Measurements from ENCODE around the gene ADAM10.

Gene ADAM10

DNA sequence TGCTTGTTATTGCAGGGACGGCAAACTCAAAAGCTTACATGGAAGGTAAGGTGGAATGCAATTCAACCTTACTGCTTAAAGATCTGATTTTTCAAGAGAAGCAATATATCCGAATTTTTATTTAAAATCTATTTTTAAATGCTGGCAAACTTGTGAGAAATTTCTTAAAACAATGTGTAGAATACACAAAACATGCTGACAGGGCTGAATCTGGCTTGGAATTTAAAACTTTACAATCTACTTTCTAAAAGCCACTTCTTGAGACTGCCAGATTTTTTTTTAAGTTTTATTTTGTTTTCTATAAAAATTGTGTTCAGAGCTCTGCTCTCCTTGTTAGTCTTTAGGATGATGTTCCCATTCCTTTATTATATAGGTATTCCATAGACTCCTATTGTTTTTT is 146.7 kb downstream of the ADAM10 start:
- DNase-seq, result no peak

DNA sequence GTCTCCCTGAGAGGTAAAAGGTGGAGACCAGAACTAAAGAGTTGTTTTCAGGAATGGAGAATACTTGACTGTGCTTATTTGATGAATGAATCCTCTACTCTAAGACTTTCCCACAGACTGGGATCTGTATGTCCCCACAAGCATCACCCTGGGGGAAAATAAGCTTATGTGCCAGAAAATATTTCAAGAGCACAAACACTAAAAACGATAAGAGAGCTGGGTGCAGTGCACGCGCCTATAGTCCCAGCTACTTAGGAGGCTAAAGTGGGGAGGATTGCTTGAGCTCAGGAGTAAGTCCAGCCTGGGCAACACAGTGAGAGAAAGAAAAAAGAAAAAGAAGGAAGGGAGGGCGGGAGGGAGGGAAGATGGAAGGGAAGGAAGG is 150.7 kb downstream of the ADAM10 start:
- no peak for DNase-seq

DNA sequence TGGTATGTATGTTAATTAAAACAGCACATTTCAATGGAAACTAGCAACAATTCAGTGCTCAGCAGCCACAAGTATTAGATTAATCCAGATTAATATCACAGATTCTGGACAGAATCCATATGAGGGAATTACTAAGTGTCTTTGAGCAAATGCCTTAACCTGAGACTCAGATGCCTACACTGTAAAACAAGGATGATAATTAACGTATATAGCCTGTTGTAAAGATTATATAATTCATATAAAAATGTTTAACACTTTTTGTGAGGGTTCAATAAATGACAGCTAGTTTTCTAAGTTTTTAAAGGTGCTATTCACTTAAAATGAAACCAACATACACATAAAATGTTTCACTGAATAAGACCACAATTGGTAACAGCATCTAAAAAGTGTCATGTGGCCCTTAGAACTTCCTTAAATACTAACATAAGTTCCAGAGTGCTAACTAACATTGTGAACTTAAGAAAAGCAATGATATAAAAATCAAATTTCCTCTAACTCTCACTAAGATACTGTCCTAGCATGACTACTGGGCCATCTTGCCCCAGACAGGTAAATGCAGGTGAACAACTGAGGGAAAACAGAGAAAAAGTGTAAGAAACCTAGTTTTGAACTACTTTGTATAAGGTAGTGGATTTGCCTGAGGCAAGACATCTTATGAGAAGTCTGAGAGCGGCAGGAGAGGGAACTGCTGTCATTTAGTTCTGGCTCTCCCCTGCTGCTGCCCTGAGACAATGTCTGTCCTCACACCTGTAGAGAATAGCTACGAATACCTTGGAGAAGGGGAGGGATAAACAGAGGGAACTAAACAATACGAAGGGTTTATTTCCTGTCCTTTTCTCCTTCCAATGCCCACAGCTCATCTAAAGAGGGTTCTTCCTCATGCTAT is 151.3 kb downstream of the ADAM10 start:
- DNase-seq, result no peak

DNA sequence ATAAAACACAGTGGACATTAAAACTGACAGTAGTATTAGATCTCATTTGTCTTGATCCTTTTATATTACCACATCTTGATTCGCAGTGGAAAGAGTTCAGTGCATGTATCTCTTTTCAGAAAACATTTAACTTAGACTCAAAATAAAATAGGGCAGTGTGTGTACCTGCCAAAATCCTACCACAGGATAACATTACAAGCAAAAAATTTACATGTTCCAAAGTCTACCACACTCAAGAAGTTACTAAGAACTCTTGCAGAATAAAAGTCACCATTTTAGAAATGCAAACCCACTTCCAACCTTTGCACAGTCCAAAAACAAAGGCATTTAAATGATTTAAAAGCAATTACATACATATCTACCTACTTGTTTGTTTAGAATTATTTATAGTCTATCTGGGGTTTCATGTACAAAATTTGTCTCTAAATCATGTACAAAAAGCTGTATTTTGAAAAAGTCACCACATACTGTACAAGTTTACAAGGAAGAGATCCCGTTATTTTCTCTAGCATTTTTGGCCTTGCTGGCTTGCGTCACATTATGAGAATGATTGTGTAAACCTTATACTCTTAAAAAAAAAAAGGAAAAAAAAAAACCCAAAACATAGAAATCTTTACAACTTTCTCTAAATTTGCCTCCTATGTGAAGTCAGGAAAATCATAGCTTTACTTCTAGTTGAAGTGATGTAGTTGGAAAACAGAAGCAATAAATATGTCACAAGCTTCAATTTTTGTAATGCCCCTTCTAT is 153.8 kb downstream of the ADAM10 start:
- DNase-seq, result no peak

DNA sequence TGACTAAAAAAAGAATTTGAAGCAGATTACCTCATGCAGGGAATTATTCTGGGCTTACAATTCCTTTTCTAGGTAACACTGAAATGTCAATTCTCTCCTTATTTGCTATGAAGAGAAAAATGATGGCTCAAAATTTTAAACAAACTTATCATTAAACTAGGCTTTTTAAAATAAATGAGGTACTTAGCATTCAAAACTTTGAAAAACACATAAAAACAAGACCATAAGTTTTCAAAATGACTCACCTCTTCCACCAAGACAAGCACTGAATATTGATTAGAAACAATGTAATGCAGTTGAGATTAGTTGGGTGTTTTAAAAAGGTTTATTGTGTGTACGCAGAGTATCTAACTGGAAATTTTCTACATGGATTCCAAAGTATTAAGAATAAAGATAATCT is 154.6 kb downstream of the ADAM10 start:
- DNase-seq, result no peak

DNA sequence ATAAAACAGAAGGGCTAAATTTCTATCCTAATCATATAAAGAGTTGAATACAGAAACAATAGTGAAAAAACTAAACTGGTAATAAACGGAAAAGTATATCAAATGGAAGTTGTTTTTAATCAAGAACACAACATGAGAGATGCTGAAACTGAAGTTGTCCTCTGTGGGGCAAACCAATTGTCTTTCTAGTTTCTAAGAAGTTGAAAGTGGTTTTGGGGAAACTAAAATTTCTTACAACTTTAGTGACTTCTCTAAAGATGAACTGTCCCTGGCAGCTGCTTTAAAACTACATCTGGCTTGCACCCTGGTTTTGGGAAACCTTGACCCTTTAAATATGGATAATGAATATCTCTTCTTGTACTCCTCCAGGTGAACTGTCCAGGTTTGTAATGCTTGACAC is 155.6 kb downstream of the ADAM10 start:
- no peak for DNase-seq

DNA sequence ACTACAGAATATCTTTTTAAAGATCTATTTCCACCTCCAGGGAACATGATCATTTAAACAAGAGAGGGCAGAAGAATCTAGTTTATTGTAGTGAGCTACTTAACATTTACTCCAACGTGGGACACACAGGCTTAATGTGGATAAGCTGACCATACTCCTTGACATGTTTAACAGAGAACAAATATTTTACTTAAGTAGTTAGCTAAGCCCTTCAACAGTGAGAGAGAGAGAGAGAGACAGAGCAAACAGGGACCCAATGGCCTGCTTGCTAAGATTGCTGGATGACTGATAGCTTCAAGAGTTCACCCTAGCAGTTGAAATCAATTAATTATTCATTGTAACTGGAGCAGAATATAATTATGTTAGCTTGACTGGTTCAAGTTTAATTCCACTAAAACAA is 158.6 kb downstream of the ADAM10 start:
- no peak for DNase-seq

DNA sequence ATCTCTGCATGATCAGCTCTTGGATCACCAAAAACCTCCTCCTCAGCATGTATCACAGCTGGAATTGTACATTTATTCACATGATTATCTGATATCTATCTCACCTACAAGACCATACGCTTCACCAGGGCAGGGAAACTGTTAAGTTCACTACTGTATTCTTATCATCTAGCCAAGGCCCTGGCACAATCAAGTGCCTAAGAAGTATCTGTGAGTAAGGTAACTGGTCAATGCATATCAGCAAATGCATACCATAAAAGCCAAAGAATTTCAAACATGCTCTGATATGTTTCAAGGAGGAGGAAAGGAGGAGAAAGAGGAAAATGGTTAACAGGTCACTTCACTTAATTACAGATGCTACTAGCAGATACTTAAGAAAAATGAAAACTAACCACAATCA is 159.3 kb downstream of the ADAM10 start:
- no peak for DNase-seq

DNA sequence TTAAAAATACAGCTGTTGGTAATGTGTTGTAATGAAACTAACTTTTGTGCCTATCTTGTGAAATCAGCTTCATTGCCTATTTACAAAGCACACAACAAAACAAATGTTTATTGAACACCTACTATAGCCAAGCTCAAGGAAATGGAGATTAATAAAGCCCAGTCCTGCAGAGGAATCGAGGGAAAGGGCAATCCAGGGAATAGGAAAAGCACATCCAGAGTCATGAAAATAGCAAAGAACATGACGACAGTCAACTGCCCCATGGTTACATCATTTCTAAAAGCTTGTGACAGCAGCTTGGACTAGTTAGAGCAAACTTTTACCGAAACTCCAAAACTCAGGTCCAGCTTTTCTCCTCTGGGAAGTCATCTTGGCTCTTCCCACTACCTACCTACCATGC is 160.5 kb downstream of the ADAM10 start:
- no peak for DNase-seq

DNA sequence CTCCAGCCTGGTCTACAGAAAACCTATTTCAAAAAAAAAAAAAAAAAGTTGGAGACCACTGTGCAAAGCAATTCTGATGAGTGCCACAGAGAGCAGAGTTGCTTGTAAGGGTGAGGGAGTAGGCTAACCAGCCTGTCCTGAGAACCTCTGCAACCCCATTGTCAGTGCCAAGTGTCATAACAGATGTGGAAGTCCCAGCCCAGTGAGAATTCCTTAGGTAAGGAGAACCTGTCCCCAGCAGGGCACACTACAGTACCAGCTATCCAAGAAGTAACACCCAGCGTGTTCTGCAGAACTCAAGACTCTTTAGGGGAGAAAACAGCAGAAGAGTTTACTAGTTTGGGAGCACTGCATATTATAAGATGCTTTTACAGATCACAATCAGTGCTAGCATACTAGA is 161.4 kb downstream of the ADAM10 start:
- DNase-seq, result no peak

DNA sequence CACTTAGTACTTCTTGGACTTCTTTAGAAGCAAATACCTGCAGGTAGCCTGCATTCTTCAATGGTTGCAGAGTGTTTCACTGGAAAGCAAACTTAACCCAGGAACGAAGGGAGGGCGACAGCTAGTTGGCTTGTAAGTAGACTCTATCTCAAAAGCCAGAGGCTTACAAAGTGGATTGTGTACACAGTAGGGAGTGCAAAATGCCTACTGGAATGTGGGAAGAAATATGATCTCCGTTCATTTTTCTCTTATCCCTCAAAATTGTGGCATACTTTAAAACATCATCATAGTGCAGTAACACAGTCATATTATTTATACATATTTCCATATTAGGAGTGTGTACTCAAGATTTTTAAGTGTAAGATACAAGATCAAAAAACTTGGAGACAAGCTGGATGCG is 162.0 kb downstream of the ADAM10 start:
- DNase-seq, result no peak

DNA sequence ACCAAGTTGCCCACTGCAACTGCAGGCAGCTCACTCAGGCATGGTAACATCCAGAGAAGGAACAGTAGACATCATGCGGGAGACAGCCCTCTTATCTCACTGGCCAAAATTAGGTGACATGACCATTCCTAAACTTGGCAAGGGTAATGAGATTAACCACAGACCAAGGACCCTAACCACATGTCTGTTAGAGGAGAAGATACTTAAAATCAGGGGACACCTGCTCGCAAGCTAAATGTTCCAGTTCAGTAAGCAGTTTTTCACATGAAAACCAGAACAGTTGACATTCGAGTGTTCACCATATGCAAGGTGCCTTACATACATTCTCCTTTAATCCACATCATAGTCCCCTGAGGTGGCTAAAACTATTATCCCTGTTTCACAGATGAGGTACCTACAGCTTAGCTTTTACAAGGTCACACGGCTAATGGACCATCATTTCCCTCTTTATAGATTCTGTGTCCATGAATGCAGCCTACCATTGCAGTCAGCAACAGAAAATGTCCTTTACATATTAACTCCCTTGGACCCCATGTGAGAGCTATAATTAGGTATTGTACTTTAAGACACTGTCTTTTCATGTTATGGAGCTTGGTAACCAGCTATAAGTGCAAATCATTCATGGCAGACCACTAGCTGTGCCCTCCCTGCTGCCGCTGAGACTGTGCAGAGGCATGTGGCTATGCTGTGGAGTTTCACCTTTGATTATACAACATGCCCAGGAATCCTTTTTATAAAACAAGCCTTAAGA is 163.6 kb downstream of the ADAM10 start:
- DNase-seq, result no peak

DNA sequence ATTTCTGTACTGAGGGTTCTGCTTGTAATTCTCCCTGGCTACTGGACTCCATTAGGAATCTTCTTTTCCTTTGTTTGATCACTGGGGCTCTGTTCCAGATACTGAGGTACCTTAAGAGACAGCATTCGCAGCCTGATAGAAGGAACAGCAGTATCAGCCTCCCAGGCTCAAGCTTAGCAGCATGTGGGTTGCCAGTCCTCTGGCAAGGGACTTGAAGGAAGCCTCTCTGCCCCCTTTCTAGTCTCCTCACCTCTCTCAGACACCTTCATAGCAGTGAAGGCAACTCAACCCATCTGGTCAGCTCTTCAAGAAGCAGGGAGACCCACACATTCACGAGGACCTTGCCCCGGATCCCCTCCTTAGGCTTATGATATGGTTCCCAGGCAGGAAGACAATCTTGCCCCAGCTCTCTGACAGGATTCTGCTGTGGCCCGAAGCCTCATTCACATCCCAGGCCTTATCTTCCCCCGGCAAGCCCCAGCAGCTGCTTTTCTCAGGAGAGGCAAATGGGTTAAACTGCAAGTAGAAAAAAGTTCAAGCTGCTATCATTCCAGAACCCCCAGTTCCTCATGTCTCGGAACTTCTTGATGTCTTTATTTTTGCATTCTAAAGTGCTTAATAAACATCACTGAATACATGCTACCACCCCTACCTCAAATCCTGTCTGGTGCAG is 164.6 kb downstream of the ADAM10 start:
- DNase-seq, result no peak

DNA sequence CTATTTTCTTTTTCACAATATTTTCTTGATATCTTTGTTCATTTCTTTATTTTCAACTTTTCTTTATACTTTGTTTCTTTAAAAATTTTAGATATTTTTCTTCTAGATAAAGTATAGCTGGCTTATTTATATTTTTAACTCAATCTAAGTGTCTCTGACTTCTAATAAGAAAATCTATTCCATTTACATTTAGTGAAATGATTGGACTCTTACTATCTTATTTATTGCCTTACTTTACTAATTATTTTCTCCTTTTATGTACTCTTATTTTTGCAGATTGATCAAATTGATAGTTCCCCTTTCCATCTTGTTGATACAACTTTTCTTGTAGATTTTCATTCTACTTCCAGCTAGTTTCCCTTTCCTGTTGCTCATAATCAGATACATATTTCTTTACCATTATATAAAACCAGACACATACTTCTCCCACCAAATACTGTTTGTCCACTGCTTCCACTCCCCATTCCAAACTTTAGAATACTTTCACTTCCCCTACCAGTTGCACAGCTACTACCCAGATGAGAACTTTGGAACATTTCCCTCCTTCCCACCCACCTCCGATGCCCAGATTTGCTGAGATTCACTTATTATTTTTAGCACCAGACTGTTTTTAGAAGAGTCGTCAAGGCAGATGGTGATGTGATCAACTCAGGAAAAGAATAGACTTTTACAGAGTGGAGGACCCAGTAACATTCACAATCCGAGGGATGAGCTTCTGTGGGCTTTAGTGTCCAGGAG is 166.2 kb downstream of the ADAM10 start:
- DNase-seq, result no peak

DNA sequence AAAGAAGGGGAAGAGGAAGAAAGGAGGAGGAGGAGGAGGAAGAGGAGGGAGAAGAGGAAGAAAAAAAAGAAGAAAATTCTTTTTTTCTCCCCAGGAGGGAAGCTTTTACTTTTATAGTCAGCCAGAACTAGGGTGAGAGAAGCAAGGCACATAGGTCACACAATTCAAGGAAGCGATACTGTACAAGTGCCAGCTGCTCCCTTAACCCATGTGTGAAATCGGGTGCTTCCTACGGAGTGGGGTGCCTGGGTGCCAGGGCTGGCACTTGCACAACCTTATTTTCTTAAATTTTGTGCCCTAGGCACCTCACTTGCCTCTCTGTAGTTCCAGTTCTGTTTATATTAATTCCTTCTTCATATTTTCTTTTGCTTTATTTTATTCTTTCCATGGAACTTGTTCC is 167.3 kb downstream of the ADAM10 start:
- no peak for DNase-seq

DNA sequence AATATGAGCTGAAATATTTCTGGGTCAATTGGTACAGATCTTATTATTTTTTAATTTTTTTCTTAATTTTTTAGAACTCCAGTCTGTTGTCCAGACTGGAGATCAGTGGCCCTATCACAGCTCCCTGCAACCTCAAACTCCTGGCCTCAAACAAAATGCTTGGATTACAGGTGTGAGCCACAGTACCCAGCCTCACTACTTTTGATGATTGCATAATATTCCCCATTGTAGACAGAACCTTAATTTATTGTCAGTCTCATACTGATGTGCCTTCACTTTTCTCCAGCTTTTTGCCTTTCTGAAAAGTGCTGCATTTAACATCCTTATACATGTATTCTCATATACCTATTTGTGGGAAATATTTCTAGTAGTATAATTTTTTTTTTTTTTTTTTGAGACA is 172.8 kb downstream of the ADAM10 start:
- no peak for DNase-seq

DNA sequence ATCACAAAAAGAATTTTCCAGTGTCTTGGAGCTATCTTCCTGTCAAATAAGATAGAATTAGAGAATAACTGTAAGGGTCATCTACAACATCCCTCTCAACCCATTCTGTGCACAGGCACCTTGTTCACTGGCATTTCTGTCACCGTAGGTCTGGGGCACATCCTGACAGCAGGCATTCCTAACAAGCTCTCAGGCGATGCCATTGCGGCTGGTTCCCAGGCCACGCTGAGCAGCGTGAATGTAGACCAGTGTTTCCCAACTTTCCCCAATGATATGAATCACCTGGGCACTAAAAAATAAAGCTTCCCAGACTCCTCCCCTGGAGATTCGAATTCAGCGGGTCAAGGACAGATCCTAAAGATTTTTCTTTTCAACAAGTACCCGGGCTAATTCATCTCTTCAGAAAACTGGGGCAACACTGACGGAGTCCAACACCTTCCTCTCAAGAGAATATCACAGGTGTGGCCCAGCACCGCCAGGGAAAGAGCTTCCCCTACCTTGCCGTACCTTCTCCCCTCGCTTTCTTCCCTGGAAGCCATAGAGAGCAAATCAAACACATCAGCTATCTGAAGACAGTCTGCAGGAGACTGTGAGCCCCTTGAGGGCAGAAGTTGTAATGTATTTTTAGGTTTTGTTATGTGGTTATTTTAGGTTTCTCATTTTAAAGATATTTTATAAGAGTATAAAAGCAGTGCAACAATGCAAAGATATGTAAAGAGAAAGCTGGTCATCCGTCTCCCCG is 174.3 kb downstream of the ADAM10 start:
- DNase-seq, result no peak

DNA sequence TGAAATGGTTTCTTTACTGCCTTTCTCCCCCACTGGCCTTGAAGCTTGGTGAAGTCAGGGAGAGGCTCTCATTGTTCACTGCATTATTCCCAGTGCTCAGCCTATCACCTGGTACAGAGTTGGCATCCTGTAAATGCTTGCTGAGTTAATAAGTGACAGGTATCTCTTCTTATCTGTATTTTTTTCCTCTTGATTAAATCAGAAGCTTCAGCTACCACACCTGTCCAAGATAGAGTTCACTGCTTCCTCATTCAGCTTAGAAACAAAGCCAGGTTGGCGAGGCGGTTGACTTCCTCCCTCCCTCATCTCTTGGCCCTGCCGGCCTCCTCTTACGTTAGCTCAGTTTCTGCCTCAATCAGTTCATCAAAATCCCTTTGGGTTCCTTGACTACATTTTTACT is 174.9 kb downstream of the ADAM10 start:
- no peak for DNase-seq

DNA sequence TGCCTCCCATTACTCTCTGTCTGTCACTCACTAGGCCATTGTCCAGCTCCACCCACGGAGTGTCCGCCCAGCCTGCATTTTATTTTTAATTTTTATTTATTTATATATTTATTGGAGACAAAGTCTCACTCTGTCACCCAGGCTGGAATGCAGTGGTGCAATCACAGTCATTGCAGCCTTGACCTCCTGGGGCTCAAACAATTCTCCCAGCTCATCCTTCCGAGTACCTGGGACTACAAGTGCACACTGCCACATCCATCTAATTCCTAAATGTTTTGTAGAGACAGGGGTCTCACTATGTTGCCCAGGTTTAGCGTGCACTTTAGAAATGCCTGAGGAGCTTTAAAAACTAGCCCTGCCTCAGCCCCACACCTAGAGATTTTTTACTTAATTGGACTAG is 176.2 kb downstream of the ADAM10 start:
- no peak for DNase-seq

DNA sequence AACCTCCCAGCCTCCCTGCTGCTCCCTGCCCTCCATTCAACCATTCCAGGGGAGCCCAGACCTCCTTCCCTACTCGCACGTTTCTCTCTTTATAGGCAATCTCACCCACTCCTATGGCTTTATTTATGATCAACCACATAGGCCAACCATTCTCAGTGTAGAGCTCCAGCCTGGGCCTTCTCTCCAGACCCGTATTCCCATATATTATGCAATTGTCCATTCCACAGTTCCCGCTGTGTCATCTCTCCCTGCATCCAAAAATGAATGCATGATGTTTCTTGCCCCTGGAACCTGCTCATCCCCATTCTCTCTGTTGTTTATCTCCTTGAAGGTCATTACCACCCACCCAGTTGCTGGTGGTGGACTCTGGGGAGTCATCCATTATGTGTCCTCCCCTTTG is 177.0 kb downstream of the ADAM10 start:
- DNase-seq, result no peak

DNA sequence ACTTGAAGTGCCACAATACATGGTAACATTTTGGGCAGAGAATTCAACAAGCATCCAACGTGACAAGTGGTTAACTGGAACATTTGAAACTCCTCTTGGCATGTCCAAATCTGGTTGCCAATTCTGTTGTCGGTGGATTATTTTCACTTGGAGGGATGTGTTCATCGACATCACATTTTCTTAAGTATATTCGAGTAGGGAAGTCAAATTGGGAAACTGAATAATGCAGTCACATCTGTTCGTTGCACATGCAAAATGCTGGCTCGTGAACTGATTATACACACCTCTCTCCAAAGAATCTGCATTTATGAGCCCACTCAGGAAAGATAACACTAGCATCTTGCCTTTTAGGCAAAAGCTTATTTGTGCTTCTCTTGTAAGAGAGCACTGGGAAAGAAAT is 178.0 kb downstream of the ADAM10 start:
- DNase-seq, result no peak

DNA sequence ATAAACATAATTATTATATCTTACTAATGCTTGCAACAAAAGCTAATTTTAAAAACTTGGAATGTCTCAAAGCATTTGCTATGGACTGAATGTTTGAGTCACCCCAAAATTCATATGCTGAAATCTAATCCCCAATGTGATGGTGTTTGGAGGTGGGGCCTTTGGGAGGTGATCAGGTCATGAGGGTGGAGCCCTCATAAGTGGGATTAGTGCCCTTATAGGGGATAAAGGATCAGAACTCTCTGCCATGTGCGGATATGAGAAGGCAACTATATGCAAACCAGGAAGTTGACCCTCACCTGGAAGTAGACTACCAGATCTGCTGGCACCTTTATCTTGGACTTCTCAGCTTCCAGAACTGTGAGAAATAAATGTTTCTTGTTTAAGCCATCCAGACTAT is 180.1 kb downstream of the ADAM10 start:
- no peak for DNase-seq

Measured in activated CD4-positive, alpha-beta T cell treated with anti-CD3 and anti-CD28 coated beads, Interleukin-2, amount 50 U/mL, for 4 hours (primary cell).